NCI-H2171 treated with DMSO at 0.1 percent for 48 hours (cell line): Measurements from ENCODE around the gene JAZF1.
"Not testable (repeated sequence)": the region's sequence is repeated elsewhere in the genome, so short reads cannot be mapped to it uniquely, and the experiment has no call there.

Experiments used
- DNase-seq: peaks from one replicate; lab custom pipeline; 2025; lab: John Stamatoyannopoulos, UW

Gene JAZF1

GRCh38 chr7:28041508-28042314 is 138.9 kb downstream of the JAZF1 start:
- DNase-seq, result no peak

- no peak for DNase-seq
Observed at GRCh38 chr7:28038175-28038797, 142.3 kb downstream of the JAZF1 start.

- DNase-seq, result no peak
Observed at GRCh38 chr7:28037220-28038010, 143.2 kb downstream of the JAZF1 start.

GRCh38 chr7:28036696-28037095 is 143.9 kb downstream of the JAZF1 start:
- DNase-seq, result no peak

- no peak for DNase-seq
Observed at GRCh38 chr7:28033386-28033785, 147.2 kb downstream of the JAZF1 start.

- no peak for DNase-seq
Observed at GRCh38 chr7:28032738-28033380, 147.7 kb downstream of the JAZF1 start.

- no peak for DNase-seq
Observed at GRCh38 chr7:28029051-28029450, 151.5 kb downstream of the JAZF1 start.

GRCh38 chr7:28028471-28028870 is 152.1 kb downstream of the JAZF1 start:
- no peak for DNase-seq

GRCh38 chr7:28026237-28026636 is 154.4 kb downstream of the JAZF1 start:
- no peak for DNase-seq

- no peak for DNase-seq
Observed at GRCh38 chr7:28024786-28025334, 155.7 kb downstream of the JAZF1 start.

GRCh38 chr7:28020302-28020940 is 160.2 kb downstream of the JAZF1 start:
- DNase-seq, result peak; percentile 84

GRCh38 chr7:28018856-28019465 is 161.6 kb downstream of the JAZF1 start:
- peak; percentile 19 for DNase-seq

GRCh38 chr7:28018446-28018845 is 162.1 kb downstream of the JAZF1 start:
- DNase-seq, result peak; percentile 43

- no peak for DNase-seq
Observed at GRCh38 chr7:28018020-28018419, 162.6 kb downstream of the JAZF1 start.

- DNase-seq, result no peak
Observed at GRCh38 chr7:28017372-28017771, 163.2 kb downstream of the JAZF1 start.

GRCh38 chr7:28016297-28016696 is 164.3 kb downstream of the JAZF1 start:
- DNase-seq, result no peak

GRCh38 chr7:28015169-28015568 is 165.4 kb downstream of the JAZF1 start:
- DNase-seq, result no peak

- not testable (repeated sequence) for DNase-seq
Observed at GRCh38 chr7:28014340-28014739, 166.3 kb downstream of the JAZF1 start.

GRCh38 chr7:28013441-28013840 is 167.2 kb downstream of the JAZF1 start:
- no peak for DNase-seq

- no peak for DNase-seq
Observed at GRCh38 chr7:28013019-28013418, 167.6 kb downstream of the JAZF1 start.

GRCh38 chr7:28008911-28009310 is 171.7 kb downstream of the JAZF1 start:
- no peak for DNase-seq
